ENCODE data around the gene SNRNP200. TPM values are rescaled to one million over a fixed set of nuclear protein-coding genes. Genes with fewer than 3 reads are reported as not detected.

Gene SNRNP200
- total and polyA plus RNA-seq, 9 donors = 71.1 to 149 (median 124) TPM

GRCh38 chr2:96265349-96265839 lies 40.0 kb downstream of the SNRNP200 start:
- H3K4me3 ChIP-seq = peak overlapping the region; percentile 80
- 0 to 2% (median 1%) methylated on average over 41 to 49 of the region's 49 CpGs for WGBS, 3 donors
- H3K9me3 ChIP-seq = no peaks in the 10 kb centered on the region
- DNase-seq = peak in 1 of 5 donors; percentile 76
- intact Hi-C loops (cut with DNase I) = loop anchor here in 1 of 4 donors (5.0 to 10.0 kb wide), 2 partner anchors 58 to 121 kb away; partner anchors contain the start of genes DUSP2 and STARD7
- H3K36me3 ChIP-seq = no peaks in the 10 kb centered on the region
- peaks cover 20% of the 10 kb centered on the region for H3K4me1 ChIP-seq (ENCODE audit: insufficient read depth)
- no peaks in the 10 kb centered on the region for H3K27me3 ChIP-seq
- TF ChIP-seq CTCF (IDR thresholded peaks at IDR 0.05) = no peak
- no peak for TF ChIP-seq EP300 (IDR thresholded peaks at IDR 0.05)
- TF ChIP-seq POLR2A (IDR thresholded peaks at IDR 0.05) = no peak
- H3K27ac ChIP-seq = peak overlapping the region in 1 of 2 donors; percentile 47

GRCh38 chr2:96264656-96265348 lies 40.5 kb downstream of the SNRNP200 start:
- WGBS, 3 donors = 10 to 17% (median 10%) methylated on average over 22 to 33 of the region's 33 CpGs
- peaks cover 22% of the 10 kb centered on the region for H3K4me1 ChIP-seq (ENCODE audit: insufficient read depth)
- no peaks in the 10 kb centered on the region for H3K9me3 ChIP-seq
- TF ChIP-seq POLR2A (IDR thresholded peaks at IDR 0.05) (no peak), EP300 (IDR thresholded peaks at IDR 0.05) (no peak), CTCF (IDR thresholded peaks at IDR 0.05) (no peak)
- intact Hi-C loops (cut with DNase I) = loop anchor here in 2 of 4 donors (5.0 to 10.0 kb wide), 2 partner anchors 58 to 120 kb away; partner anchors contain the start of genes STARD7 (in 2 of the 2) and DUSP2 (in 1 of the 2)
- no peaks in the 10 kb centered on the region for H3K36me3 ChIP-seq
- H3K27ac ChIP-seq = no peak overlapping the region
- peak in 3 of 5 donors; percentile 22 to 42 (median 35) for DNase-seq
- H3K4me3 ChIP-seq = peak overlapping the region; percentile 80
- H3K27me3 ChIP-seq = no peaks in the 10 kb centered on the region

- intact Hi-C loops (cut with DNase I) = loop anchor here in 2 of 4 donors (5.0 to 10.0 kb wide), 2 partner anchors 57 to 119 kb away; partner anchors contain the start of genes DUSP2 (in 1 of the 2) and STARD7 (in 1 of the 2)
- H3K4me3 ChIP-seq = no peak overlapping the region
- H3K27me3 ChIP-seq = no peaks in the 10 kb centered on the region
- 20 to 27% (median 26%) methylated on average over 4 of the region's 4 CpGs for WGBS, 3 donors
- H3K27ac ChIP-seq = no peak overlapping the region
- no peaks in the 10 kb centered on the region for H3K36me3 ChIP-seq
- H3K9me3 ChIP-seq = no peaks in the 10 kb centered on the region
- peaks cover 26% of the 10 kb centered on the region for H3K4me1 ChIP-seq (ENCODE audit: insufficient read depth)
- no peak for TF ChIP-seq CTCF (IDR thresholded peaks at IDR 0.05)
- TF ChIP-seq EP300 (IDR thresholded peaks at IDR 0.05) = no peak
- no peak for TF ChIP-seq POLR2A (IDR thresholded peaks at IDR 0.05)
- DNase-seq = no peak
These were observed 41.3 kb downstream of the SNRNP200 start for GRCh38 chr2:96264086-96264485.

- Histone ChIP-seq H3K9me3 (no peaks in the 10 kb centered on the region), H3K4me1 (ENCODE audit: insufficient read depth) (peaks cover 29% of the 10 kb centered on the region), H3K4me3 (no peak overlapping the region), H3K27ac (no peak overlapping the region), H3K27me3 (no peaks in the 10 kb centered on the region), H3K36me3 (no peaks in the 10 kb centered on the region)
- whole genome bisulfite sequencing, 3 donors = 61 to 74% (median 73%) methylated on average over 2 of the region's 2 CpGs
- no peak for TF ChIP-seq CTCF (IDR thresholded peaks at IDR 0.05)
- no peak for TF ChIP-seq POLR2A (IDR thresholded peaks at IDR 0.05)
- no peak for TF ChIP-seq EP300 (IDR thresholded peaks at IDR 0.05)
- intact Hi-C loops (cut with DNase I) = loop anchor here in 2 of 4 donors (5.0 to 10.0 kb wide), 2 partner anchors 55 to 118 kb away; partner anchors contain the start of genes DUSP2 (in 1 of the 2) and STARD7 (in 1 of the 2)
- DNase-seq = no peak
These were observed 43.0 kb downstream of the SNRNP200 start for GRCh38 chr2:96262306-96262705.
